ENCODE results near the gene LTV1.

LTV1 gene

DNA sequence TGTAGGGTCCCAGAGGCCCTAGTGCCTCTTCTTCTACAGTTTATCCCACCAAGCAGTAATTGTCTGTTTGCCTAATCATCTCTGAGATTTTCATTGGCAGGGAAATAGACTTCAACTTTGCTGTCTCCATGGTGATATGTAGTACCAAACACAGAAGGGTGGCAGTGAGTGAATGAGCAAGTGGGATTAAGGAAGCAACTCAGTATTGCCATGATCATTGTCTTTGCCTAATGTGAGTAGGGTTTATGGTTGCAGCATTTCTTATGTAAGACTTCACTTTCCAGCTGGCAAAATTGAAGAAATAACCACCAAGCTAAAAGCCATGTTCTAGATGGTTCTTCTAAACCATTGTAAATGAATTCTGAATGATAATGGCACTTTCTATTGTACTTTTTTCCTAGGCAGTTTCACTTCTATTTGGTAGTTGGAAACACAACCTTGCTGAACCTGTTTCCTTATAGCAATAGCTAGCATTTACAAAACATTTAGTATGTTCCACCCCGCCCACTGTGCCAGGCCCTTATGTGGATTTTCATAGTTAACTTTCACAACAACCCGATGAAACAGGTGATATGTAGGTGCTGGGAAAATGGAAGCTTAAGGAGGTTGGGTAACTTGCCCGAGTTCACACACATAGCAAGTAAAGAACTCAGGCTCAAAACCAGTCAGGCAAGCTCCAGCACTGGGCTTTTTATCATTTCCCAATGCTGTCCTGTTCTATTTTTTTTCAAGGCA lies 53.2 kb downstream of the LTV1 start:
- DNase-seq: no peak

DNA sequence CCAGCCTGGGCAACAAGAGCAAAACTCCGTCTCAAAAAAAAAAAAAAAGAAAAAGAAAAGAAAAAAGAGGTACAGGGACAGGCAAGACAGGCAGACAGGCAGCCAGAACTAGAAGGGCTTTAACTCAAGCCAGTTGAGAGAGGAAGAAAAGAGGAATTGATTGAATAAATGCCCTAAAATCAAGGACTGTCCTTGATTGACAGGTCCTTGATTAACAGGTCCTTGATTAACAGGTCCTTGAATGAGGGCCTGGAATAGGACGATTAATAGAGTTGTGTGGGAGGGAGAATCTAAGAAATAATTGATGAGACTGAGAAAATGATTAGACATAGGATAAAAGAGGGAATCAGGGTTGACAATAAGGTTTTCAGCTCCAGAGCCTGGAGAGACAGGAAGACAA lies 57.2 kb downstream of the LTV1 start:
- no peak for DNase-seq

DNA sequence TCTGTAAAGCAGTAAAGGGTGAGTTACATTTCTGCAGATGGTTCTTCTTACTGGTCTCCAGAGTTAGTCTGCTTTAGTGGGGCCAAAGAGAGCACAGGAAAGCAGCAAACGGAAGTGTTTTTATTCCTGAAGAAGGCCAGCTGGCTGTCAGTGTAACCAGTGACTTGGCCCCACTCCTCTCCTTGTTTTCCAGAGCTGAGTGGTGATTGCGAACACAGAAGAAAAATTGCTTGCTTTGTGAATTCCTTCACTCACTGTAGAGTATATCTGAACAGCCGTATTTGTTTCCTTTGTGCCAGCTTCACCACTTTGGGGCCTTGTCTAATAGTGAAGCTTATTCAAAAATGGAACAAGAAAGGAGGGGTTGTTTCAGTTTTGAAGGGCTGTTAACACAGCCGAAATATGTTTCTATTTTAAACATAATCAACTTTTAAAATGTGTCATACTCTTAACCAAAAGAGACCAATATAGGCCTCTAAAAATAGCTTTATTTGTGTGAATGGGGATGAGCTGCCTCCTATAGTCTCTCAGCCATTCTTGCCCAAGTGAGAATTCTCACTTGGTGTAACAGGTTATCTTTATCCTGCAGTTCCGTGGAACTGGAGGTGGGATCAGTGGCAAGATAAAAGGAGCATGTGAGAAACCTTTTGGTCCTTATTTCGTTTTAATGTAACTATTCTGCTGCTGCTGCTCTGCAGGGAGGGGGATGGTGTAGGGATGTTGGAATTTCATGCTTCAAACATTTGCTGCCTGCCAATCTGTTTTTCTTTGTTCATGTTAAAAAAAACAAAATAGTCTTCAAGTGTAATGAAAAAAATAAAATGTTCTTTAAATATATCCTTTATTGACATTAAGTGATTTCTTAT lies 59.0 kb downstream of the LTV1 start:
- DNase-seq: no peak

DNA sequence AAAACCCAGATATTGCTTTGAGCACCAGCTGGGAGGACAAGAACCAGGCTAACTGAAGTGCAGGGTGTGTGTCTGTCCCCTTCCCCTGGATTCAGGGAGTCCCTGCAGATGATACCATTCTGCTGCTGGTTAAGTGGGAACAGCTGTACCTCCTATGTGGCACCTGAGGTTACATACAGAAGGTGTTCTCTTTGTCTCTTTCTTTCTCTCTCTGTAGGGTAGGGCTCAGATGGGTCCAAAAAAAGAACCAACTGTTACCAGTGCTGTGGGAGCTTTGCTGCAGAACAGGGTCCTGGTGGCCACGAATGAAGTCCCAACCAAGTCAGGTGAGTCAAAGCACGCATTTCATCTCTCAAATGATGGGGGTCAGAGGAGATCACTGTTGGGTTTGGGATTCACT lies 59.7 kb downstream of the LTV1 start:
- no peak for DNase-seq

DNA sequence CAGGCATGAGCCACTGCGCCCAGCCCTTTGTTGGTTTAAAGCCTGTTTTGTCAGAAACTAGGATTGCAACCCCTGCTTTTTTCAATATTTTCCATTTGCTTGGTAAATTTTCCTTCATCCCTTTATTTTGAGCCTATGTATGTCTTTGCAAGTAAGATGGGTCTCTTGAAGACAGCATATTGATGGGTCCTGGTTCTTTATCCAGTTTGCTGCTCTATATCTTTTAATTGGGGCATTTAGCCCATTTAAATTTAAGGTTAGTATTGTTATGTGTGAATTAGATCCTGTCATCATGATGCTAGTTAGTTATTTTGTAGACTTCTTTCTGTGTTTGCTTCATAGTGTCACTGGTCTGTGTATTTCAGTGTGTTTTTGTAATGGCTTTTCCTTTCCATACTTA lies 67.9 kb downstream of the LTV1 start:
- DNase-seq: no peak

DNA sequence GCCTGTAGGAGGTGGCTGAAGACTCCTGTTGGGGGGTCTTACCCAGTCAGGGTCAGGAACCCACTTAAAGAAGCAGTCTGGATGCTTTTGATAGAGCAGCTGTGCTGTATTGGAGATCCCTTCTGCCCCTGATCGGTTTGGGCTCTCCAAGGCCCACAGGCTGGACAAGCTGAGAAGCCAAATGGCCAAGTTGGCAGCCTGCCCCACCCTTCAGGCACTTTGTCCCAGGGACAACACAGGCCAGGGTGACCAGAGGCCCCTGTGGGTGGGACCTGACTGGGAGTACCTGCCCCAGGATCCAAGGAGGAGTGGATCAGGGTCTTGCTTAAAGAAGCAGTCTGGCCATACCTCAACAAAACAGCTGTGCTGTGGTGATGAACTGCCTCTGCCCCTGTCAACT lies 69.5 kb downstream of the LTV1 start:
- no peak for DNase-seq

Measured in activated T-cell treated with anti-CD3 and anti-CD28 coated beads for 4 hours (primary cell).